Neural progenitor cell (in vitro differentiated cells): ENCODE measurements around the gene ITCH.

Experiments used
- CTCF ChIP-seq: fragments of 200-600 bp; sonication (generic); IDR thresholded peaks from 2 replicates; pipeline ENCODE4 v1.5.1; 2017; ENCODE audit warnings: antibody characterized with exemption, mild to moderate bottlenecking
- EZH2 ChIP-seq: fragments of 200-600 bp; sonication (generic); IDR thresholded peaks from 2 replicates; pipeline ENCODE4 v1.6.1; 2017; ENCODE audit warnings: antibody characterized with exemption, mild to moderate bottlenecking, moderate library complexity
- EZH2phosphoT487 ChIP-seq: fragments of 200-600 bp; sonication (generic); IDR thresholded peaks from 2 replicates; pipeline ENCODE4 v1.6.1; 2017; ENCODE audit warnings: antibody characterized with exemption

- TF ChIP-seq CTCF (no peak), EZH2 (no peak), EZH2phosphoT487 (no peak)
Observed at GRCh38 chr20:34333786-34334185, 29.3 kb upstream of the ITCH start.
